Measurements from ENCODE around the gene MRPL20.

MRPL20 gene

GRCh38 chr1:1441002-1441888 is 34.2 kb upstream of the MRPL20 start:
- CTCF ChIA-PET: interaction anchor here (0.8 to 2.8 kb wide), 11 partner anchors 9 to 95 kb away, joined by 3 to 10 read pairs (median 4); partner anchors contain the start of gene ATAD3C
- no peaks in the 10 kb centered on the region for H3K36me3 Mint-ChIP-seq
- H3K27ac Mint-ChIP-seq: no peak overlapping the region
- H3K4me3 Mint-ChIP-seq: no peak overlapping the region
- peak; percentile 67 for DNase-seq
- peaks cover 43% of the 10 kb centered on the region for H3K27me3 Mint-ChIP-seq
- H3K4me1 Mint-ChIP-seq: peaks cover 2% of the 10 kb centered on the region
- no peaks in the 10 kb centered on the region for H3K9me3 Mint-ChIP-seq

DNA sequence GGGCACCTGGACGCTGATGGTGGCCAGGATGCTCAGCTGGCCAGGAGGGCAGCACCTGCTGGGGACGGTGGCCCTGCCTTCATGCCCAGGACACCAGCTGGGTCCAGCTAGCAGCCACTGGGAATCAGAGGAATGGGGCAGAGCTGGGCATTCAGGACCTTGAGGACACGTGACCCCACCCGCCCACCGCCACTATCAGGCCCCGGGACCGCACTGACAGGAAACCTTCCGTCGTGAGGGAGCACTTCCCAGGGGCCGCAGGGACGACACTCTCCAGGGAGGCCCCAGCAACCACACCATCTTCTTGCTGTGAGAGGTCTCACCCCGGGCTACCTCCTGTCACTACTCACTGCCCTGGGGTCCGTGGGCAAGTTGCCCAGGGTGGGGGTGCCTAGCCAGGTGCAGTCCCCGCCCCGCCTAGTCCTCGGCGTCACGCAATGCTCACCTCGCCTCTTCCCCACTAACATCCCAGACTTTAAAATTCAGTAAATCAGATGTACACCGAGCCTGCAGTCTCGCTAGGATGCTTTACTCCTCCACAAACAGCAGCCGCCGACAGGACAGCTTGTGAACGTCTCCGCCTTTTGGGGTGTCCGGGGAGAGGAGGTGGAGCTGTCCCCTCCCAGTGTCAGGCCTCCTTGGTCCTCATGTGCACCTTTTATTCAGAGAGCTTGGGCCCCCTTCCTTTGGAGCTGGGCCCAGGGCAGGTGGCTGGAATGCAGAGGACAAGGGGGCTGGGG is 33.3 kb upstream of the MRPL20 start:
- no peak overlapping the region for H3K4me3 Mint-ChIP-seq
- no peaks in the 10 kb centered on the region for H3K36me3 Mint-ChIP-seq
- DNase-seq: no peak
- peaks cover 4% of the 10 kb centered on the region for H3K4me1 Mint-ChIP-seq
- peaks cover 48% of the 10 kb centered on the region for H3K27me3 Mint-ChIP-seq
- no peak overlapping the region for H3K27ac Mint-ChIP-seq
- no peaks in the 10 kb centered on the region for H3K9me3 Mint-ChIP-seq
- CTCF ChIA-PET: interaction anchor here (0.8 to 2.8 kb wide), 11 partner anchors 9 to 69 kb away, joined by 3 to 10 read pairs (median 4); partner anchors contain the start of gene ATAD3C

DNA sequence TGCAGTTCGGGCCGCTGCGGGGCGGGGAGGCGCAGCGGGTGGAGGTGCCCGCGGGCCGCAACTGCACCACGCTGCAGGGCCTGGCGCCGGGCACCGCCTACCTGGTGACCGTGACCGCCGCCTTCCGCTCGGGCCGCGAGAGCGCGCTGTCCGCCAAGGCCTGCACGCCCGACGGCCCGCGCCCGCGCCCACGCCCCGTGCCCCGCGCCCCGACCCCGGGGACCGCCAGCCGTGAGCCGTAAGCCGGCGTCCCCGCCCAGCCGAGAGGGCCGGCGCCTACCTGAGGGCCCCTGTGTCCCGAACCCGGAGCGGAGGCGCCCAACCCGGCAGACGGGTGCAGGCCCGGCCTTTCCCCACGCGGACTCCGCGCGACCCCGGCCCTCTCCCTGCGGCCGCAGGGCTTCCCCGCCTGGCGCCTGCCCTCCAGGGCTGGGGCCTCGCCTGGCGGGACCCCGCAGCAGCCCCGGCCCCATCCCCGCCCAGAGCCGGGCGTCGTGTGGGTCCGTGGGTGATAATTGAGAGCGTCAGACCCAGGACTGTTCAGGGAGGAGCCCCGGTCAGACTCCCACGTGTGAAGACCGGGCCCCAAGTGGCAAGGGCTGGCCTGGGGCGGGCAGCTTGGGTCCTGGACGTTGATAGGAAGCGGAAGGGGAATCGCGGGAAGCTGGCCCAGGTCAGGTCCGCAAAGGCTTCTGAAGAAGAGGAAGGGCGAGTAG is 32.6 kb upstream of the MRPL20 start:
- CTCF ChIA-PET: interaction anchor here (0.8 to 2.8 kb wide), 5 partner anchors 8 to 60 kb away, joined by 3 to 10 read pairs (median 6); a partner anchor contains a TSS
- no peak overlapping the region for H3K27ac Mint-ChIP-seq
- peaks cover 9% of the 10 kb centered on the region for H3K4me1 Mint-ChIP-seq
- peaks cover 55% of the 10 kb centered on the region for H3K27me3 Mint-ChIP-seq
- no peaks in the 10 kb centered on the region for H3K9me3 Mint-ChIP-seq
- no peaks in the 10 kb centered on the region for H3K36me3 Mint-ChIP-seq
- H3K4me3 Mint-ChIP-seq: no peak overlapping the region
- DNase-seq: no peak

DNA sequence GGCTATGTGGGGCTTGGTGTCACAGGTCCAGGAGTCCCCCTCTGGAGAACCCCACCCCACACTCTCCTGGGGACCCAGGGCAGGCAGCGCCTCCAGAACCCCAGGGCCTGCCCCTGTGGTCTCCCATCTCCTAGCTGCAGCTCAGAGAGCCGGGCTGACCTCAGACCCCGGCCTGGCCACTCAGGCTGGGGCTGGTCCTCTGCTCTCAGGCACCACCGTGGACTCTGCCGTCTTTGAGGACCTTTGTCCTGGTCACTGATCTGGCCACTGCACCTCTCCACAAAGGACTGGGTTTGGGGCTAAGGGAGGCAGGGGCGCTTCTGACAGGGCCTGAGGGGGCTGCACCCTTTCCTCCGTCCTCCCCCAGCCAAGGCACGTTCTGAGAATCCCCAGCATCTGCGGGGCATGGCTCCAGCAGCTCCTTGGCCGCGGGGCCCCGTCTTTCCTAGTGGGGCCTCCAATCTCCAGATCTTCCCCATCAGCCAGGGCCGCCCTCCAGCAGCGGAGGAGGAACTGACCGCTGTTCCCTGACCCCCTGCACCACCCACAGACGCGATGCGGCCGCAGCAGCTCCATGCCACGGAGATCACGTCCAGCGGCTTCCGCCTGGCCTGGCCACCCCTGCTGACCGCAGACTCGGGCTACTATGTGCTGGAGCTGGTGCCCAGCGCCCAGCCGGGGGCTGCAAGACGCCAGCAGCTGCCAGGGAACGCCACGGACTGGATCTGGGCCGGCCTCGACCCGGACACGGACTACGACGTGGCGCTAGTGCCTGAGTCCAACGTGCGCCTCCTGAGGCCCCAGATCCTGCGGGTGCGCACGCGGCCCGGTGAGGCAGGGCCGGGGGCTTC is 31.7 kb upstream of the MRPL20 start:
- no peak overlapping the region for H3K4me3 Mint-ChIP-seq
- peaks cover 62% of the 10 kb centered on the region for H3K27me3 Mint-ChIP-seq
- H3K27ac Mint-ChIP-seq: no peak overlapping the region
- peaks cover 9% of the 10 kb centered on the region for H3K4me1 Mint-ChIP-seq
- H3K36me3 Mint-ChIP-seq: no peaks in the 10 kb centered on the region
- no peak for DNase-seq
- CTCF ChIA-PET: interaction anchor here (1.1 to 2.4 kb wide), 2 partner anchors 23 to 66 kb away, joined by 4 to 8 read pairs; no protein-coding TSS in a partner anchor
- H3K9me3 Mint-ChIP-seq: no peaks in the 10 kb centered on the region

DNA sequence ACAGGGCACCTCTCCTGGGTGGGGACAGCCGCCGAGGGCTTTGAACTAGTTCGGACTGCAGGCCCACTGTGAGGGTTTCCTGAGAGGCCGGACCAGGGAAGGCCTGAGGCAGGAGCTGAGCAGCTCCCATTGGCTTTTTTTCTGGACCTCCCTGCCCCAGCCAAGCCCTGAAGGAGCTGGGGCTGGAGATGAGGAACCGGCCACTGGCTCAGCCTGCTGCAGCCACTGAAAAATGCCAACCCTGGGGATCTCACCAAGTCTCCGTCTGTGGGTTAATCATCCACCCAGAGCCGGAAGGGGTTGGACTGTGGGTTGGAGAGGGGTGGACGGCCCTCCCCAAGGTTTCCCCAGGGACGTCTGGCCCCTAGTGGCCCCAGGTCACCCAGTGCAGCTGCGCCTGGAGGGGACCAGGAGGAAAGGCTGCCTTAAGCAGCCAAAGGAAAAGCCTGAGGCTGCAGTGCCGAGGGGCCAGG is 30.8 kb upstream of the MRPL20 start:
- Mint-ChIP-seq H3K27ac (no peak overlapping the region), H3K27me3 (peaks cover 70% of the 10 kb centered on the region), H3K9me3 (no peaks in the 10 kb centered on the region), H3K36me3 (no peaks in the 10 kb centered on the region), H3K4me1 (peaks cover 9% of the 10 kb centered on the region), H3K4me3 (no peak overlapping the region)
- CTCF ChIA-PET: interaction anchor here (0.6 to 2.4 kb wide), 3 partner anchors 24 to 67 kb away, joined by 3 to 8 read pairs (median 3); partner anchors contain the start of gene CCNL2
- DNase-seq: no peak

- Mint-ChIP-seq H3K9me3 (no peaks in the 10 kb centered on the region), H3K36me3 (no peaks in the 10 kb centered on the region), H3K27ac (no peak overlapping the region), H3K4me1 (peaks cover 9% of the 10 kb centered on the region), H3K4me3 (no peak overlapping the region), H3K27me3 (peaks cover 76% of the 10 kb centered on the region)
- no peak for DNase-seq
- CTCF ChIA-PET: interaction anchor here (0.7 to 2.4 kb wide), 3 partner anchors 38 to 68 kb away, joined by 3 to 8 read pairs (median 3); partner anchors contain the start of gene CCNL2
Measured at GRCh38 chr1:1437033-1437903, 30.2 kb upstream of the MRPL20 start.

DNA sequence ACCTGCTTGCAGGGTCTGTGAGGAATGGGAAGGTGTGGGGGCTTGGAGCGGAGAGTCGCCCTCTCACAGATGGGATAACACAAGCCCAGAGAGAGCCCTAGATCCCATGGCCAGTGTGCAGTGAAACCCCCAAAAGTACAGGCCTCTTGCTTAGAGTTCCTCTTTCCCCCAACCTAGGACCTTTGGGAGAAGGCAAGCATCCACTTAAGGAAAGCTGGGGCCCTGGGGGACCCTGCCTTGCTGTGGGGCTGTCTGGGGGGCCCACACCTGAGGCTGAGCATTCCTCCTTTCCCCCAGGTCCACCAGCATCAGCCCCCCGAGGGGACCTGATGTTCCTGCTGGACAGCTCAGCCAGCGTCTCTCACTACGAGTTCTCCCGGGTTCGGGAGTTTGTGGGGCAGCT is 29.5 kb upstream of the MRPL20 start:
- no peak overlapping the region for H3K4me3 Mint-ChIP-seq
- H3K4me1 Mint-ChIP-seq: peaks cover 9% of the 10 kb centered on the region
- no peak for DNase-seq
- H3K36me3 Mint-ChIP-seq: no peaks in the 10 kb centered on the region
- H3K27me3 Mint-ChIP-seq: peaks cover 83% of the 10 kb centered on the region
- CTCF ChIA-PET: interaction anchor here (0.7 to 2.4 kb wide), 2 partner anchors 54 to 68 kb away, joined by 3 to 8 read pairs; no protein-coding TSS in a partner anchor
- H3K27ac Mint-ChIP-seq: no peak overlapping the region
- no peaks in the 10 kb centered on the region for H3K9me3 Mint-ChIP-seq

DNA sequence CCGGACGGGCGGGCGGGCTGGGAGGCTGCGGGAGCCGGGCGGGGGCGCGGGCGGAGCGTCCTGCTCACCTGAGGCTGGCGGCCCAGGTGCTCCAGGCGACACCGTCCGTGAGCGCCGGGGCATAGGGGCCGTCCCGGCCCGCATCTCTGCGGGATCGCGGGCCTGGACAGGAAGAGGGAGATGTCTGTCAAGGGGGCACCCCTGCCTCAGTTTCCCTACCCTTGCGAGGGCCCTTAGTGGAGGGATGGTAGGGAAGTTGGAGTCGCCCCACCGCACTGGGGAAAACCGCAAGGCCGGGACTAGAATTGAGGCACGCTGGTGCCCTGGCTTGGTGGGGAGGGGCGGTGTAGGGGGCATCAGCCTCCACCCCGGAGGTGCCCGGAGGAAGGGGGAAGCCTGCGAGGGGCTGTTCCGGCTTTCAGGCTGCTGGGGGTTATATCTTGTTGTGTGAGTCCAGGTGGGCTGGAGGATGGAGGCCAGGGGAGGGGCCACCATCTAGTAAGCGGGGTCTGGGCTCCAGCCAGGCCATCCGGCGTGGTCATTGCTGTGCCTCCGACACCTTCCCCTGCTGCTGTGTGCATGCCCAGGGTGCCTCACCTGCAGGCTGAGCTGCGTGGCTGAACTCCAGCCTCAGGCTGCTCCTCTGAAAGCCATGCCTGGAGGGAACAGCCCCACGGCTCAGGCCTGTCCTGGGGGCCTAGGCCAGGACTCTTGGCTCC is 29.0 kb upstream of the MRPL20 start:
- Mint-ChIP-seq H3K4me1 (peaks cover 9% of the 10 kb centered on the region), H3K27me3 (peaks cover 86% of the 10 kb centered on the region), H3K4me3 (peak overlapping the region; percentile 50), H3K27ac (no peak overlapping the region), H3K36me3 (no peaks in the 10 kb centered on the region), H3K9me3 (no peaks in the 10 kb centered on the region)
- no peak for DNase-seq
- CTCF ChIA-PET: no interaction called here

GRCh38 chr1:1435106-1435903 is 28.2 kb upstream of the MRPL20 start, which contains the start of gene VWA1:
Gene VWA1, plus strand, starts transcription at chr1:1435690. Its CDS starts 59 bp downstream, at chr1:1435749.
- H3K4me3 Mint-ChIP-seq: peak within 1 kb of the TSS; percentile 50
- CTCF ChIA-PET: no interaction called here
- H3K4me1 Mint-ChIP-seq: peaks cover 9% of the 10 kb centered on the region
- H3K36me3 Mint-ChIP-seq: no peaks in the 10 kb centered on the region
- H3K27me3 Mint-ChIP-seq: peaks cover 84% of the 10 kb centered on the region
- H3K27ac Mint-ChIP-seq: no peak within 1 kb of the TSS
- no peaks in the 10 kb centered on the region for H3K9me3 Mint-ChIP-seq
- peak; percentile 74 for DNase-seq

- Mint-ChIP-seq H3K4me3 (peak overlapping the region; percentile 18), H3K9me3 (no peaks in the 10 kb centered on the region), H3K4me1 (peaks cover 9% of the 10 kb centered on the region), H3K36me3 (no peaks in the 10 kb centered on the region), H3K27ac (no peak overlapping the region), H3K27me3 (peaks cover 83% of the 10 kb centered on the region)
- no peak for DNase-seq
- CTCF ChIA-PET: interaction anchor here (1.3 to 1.6 kb wide), 2 partner anchors 27 to 59 kb away, joined by 3 to 4 read pairs; partner anchors contain the start of gene AURKAIP1
Measured at GRCh38 chr1:1434824-1435105, 27.7 kb upstream of the MRPL20 start.

GRCh38 chr1:1434131-1434823 is 27.2 kb upstream of the MRPL20 start:
- H3K9me3 Mint-ChIP-seq: no peaks in the 10 kb centered on the region
- no peak overlapping the region for H3K4me3 Mint-ChIP-seq
- CTCF ChIA-PET: interaction anchor here (1.0 to 1.6 kb wide), 3 partner anchors 26 to 59 kb away, joined by 3 to 4 read pairs (median 4); partner anchors contain the start of gene AURKAIP1
- peaks cover 88% of the 10 kb centered on the region for H3K27me3 Mint-ChIP-seq
- DNase-seq: no peak
- no peak overlapping the region for H3K27ac Mint-ChIP-seq
- peaks cover 9% of the 10 kb centered on the region for H3K4me1 Mint-ChIP-seq
- no peaks in the 10 kb centered on the region for H3K36me3 Mint-ChIP-seq

Data from activated naive CD4-positive, alpha-beta T cell treated with anti-CD3 and anti-CD28 coated beads, Interleukin-2, amount 10 ng/mL, durations not matched to agents 7 days and 5 days (primary cell).